HepG2 (cell line): ENCODE measurements around the gene TOM1L2. TPM values are rescaled to one million over a fixed set of nuclear protein-coding genes. Genes with fewer than 3 reads are reported as not detected.

Source experiments
- ATAC-seq: fragments of 200-7000 bp; cut with Tn5 transposase; 3 replicates; pipeline ENCODE4 v1.9.1; 2020; ENCODE audit warnings: mild to moderate bottlenecking, moderate library complexity
- BruUV-seq: library from RNA; stranded (reverse); fragments of 400-500 nt; replicated peaks from 2 replicates; lab custom pipeline; 2021; lab: Mats Ljungman, UMichigan
- CTCF ChIA-PET: fragments of 300-600 bp; formaldehyde crosslinking; extraction: SDS; loops from one replicate; lab custom pipeline; 2021; ENCODE audit warnings: low total read pairs, inconsistent platforms, low intra/inter-chr PET ratio; lab: Yijun Ruan, JAX
- POLR2A ChIA-PET: fragments of 350-600 bp; sonication (Branson Sonifier 250); formaldehyde crosslinking; loops from one replicate; lab custom pipeline; 2020; ENCODE audit warnings: antibody characterized with exemption, inconsistent platforms; lab: Yijun Ruan, JAX
- DNase-seq: peaks from one replicate; pipeline ENCODE4 v3.0.0-alpha.2; 2015; ENCODE audit warnings: low spot score
- FAIRE-seq: peaks from 3 replicates; lab custom pipeline; 2011; peaks lifted over from hg19 to GRCh38; lab: Jason Lieb, UNC
- H2AFZ ChIP-seq: one replicate; pipeline ENCODE4 v1.6.1; 2011; ENCODE audit warnings: low read length, inconsistent platforms
- H3K27ac ChIP-seq: fragments of 300-600 bp; 3 replicates; pipeline ENCODE4 v1.8.0; 2011; ENCODE audit warnings: mixed run types, mild to moderate bottlenecking, mixed read lengths, low read length, inconsistent platforms; ENCODE audit not compliant: insufficient read depth; ENCODE audit errors: extremely low read length
- H3K27me3 ChIP-seq, 2 experiments: fragments of 200-600 bp in 1 of 2; 2 replicates in 1 of 2; 3 replicates in 1 of 2; pipeline versions ENCODE4 v1.6.0 to v1.8.0; 2011; ENCODE audit warnings: low read length in 2 of 2, mild to moderate bottlenecking in 2 of 2, moderate library complexity in 2 of 2, inconsistent platforms in 1 of 2; ENCODE audit not compliant: insufficient read depth in 2 of 2, control insufficient read depth in 1 of 2
- H3K36me3 ChIP-seq, 2 experiments: fragments of 200-600 bp in 1 of 2; replicated peaks in 1 of 2; 2 replicates in 1 of 2; 3 replicates in 1 of 2; pipeline versions ENCODE4 v1.5.1 to v1.8.0; 2011; ENCODE audit warnings: low read length in 2 of 2, inconsistent platforms in 1 of 2; ENCODE audit not compliant: insufficient read depth in 2 of 2, control insufficient read depth in 1 of 2
- H3K4me1 ChIP-seq: 2 replicates; pipeline ENCODE4 v1.5.1; 2012; ENCODE audit warnings: low read length, inconsistent platforms; ENCODE audit not compliant: insufficient read depth
- H3K4me2 ChIP-seq: 2 replicates; pipeline ENCODE4 v1.6.0; 2011; ENCODE audit warnings: low read depth, low read length, inconsistent platforms
- H3K4me3 ChIP-seq, 3 experiments: fragments of 200-600 bp in 1 of 3; sonication (generic), shearing (Covaris generic) in 1 of 3; replicated peaks in 1 of 3; 2 replicates each; pipeline ENCODE4 v1.5.1; 2011 to 2016; ENCODE audit warnings: low read length in 3 of 3, inconsistent platforms in 2 of 3, low read depth in 2 of 3, mild to moderate bottlenecking in 2 of 3, control low read depth in 1 of 3, mixed read lengths in 1 of 3; ENCODE audit not compliant: insufficient read depth in 1 of 3
- H3K79me2 ChIP-seq: one replicate; pipeline ENCODE4 v1.6.1; 2011; ENCODE audit warnings: low read length, inconsistent platforms; ENCODE audit not compliant: insufficient read depth
- H3K9ac ChIP-seq: 2 replicates; pipeline ENCODE4 v1.6.0; 2011; ENCODE audit warnings: mild to moderate bottlenecking, low read depth, low read length, inconsistent platforms; ENCODE audit not compliant: insufficient read depth
- H3K9me3 ChIP-seq: 2 replicates; pipeline ENCODE4 v1.5.1; 2012; ENCODE audit warnings: mild to moderate bottlenecking, low read length
- H4K20me1 ChIP-seq: 2 replicates; pipeline ENCODE4 v1.6.0; 2011; ENCODE audit warnings: inconsistent platforms, mild to moderate bottlenecking, low read length, moderate library complexity; ENCODE audit not compliant: insufficient read depth
- ATF3 ChIP-seq: sonication (generic); formaldehyde crosslinking; IDR thresholded peaks from 2 replicates; pipeline ENCODE4 v1.4.0; 2020; ENCODE audit warnings: missing genetic modification reagents
- ISX ChIP-seq: sonication (generic); formaldehyde crosslinking; conservative IDR thresholded peaks from 2 replicates; pipeline ENCODE4 v1.5.0; 2020; ENCODE audit warnings: missing genetic modification reagents
- KDM1A ChIP-seq: IDR thresholded peaks from 2 replicates; pipeline ENCODE4 v1.6.1; 2016; ENCODE audit warnings: missing compliant biosample characterization
- KMT2A ChIP-seq: sonication (generic); formaldehyde crosslinking; IDR thresholded peaks from 2 replicates; pipeline ENCODE4 v1.4.0; 2020; ENCODE audit warnings: missing genetic modification reagents
- PRMT3 ChIP-seq: sonication (generic); formaldehyde crosslinking; IDR thresholded peaks from 2 replicates; pipeline ENCODE4 v1.8.1; 2022; ENCODE audit warnings: low read depth, mild to moderate bottlenecking, moderate library complexity, missing genetic modification reagents, borderline replicate concordance
- RXRA ChIP-seq: sonication (generic); formaldehyde crosslinking; IDR thresholded peaks from 2 replicates; pipeline ENCODE4 v1.5.1; 2020; ENCODE audit warnings: missing genetic modification reagents
- ZNF33B ChIP-seq: sonication (generic); formaldehyde crosslinking; IDR thresholded peaks from 2 replicates; pipeline ENCODE4 v1.5.1; 2020; ENCODE audit warnings: mild to moderate bottlenecking, missing genetic modification reagents
- ZNF547 ChIP-seq: sonication (generic); formaldehyde crosslinking; IDR thresholded peaks from 2 replicates; pipeline ENCODE4 v1.5.1; 2020; ENCODE audit warnings: mild to moderate bottlenecking, missing genetic modification reagents
- ZNF777 ChIP-seq: sonication (generic); formaldehyde crosslinking; IDR thresholded peaks from 2 replicates; pipeline ENCODE4 v1.4.0; 2020; ENCODE audit warnings: missing genetic modification reagents
- ZNF883 ChIP-seq: sonication (generic); formaldehyde crosslinking; IDR thresholded peaks from 2 replicates; pipeline ENCODE4 v1.5.1; 2020; ENCODE audit warnings: mild to moderate bottlenecking, missing genetic modification reagents; ENCODE audit errors: not compliant biosample characterization
- WGBS: methylation state at CpG from one replicate; pipeline ENCODE4 v1.1.6; 2017; ENCODE audit warnings: low lambda C conversion rate; 5-methylcytosine and 5-hydroxymethylcytosine counted together
- in situ Hi-C: cut with HindIII; loops from 2 replicates; pipeline ENCODE4 v1.10.0; 2017; ENCODE audit warnings: low pct_unique_long_range_greater_than_20kb; ENCODE audit not compliant: extremely low pct_ligation_motif_present
- intact Hi-C: fragments of 100-400 bp; cut with micrococcal nuclease; formaldehyde crosslinking; loops from one replicate; pipeline ENCODE4 v1.10.0; 2022; ENCODE audit not compliant: unreplicated experiment
- polyA plus RNA-seq, 8 experiments: library from polyadenylated mRNA; depleted of rRNA in 3 of 8; stranded (reverse) in 7 of 8; unstranded in 1 of 8; fragments of >200 nt; fragmentation: Illumina TruSeq in 4 of 8; extraction: Trizol in 4 of 8; gene quantifications; 2 replicates each; pipeline versions ENCODE4 v1.2.1 to v1.2.3, GENCODE V29; 2011 to 2016; ENCODE audit warnings: low read depth in 4 of 8, missing spikeins in 1 of 8, mixed read lengths in 1 of 8; ENCODE audit not compliant: insufficient read depth in 1 of 8
- total RNA-seq, 5 experiments: library from RNA; depleted of rRNA; stranded (reverse); fragments of >200 nt; fragmentation: Illumina TruSeq; extraction: Trizol; gene quantifications; 2 replicates each; pipeline ENCODE4 v1.2.3, GENCODE V29; 2016; ENCODE audit warnings: low read depth in 1 of 5

Gene TOM1L2
- total and polyA plus RNA-seq, 2 of the 13 experiments (the other 11 are each of a cell fraction or from before 2014, with no cell fraction given) = 4.7 to 7.4 TPM

GRCh38 chr17:18020971-18021370 lies 48.8 kb upstream of the TOM1L2 start (continued):
- TF ChIP-seq ZNF547 (CRISPR knock-in tag) = no peak
- TF ChIP-seq PRMT3 (CRISPR knock-in tag) = no peak

GRCh38 chr17:18019838-18020154 lies 47.6 kb upstream of the TOM1L2 start:
- ChIA-PET CTCF (no interaction called here), POLR2A (no interaction called here)
- no peak for FAIRE-seq

More at GRCh38 chr17:18019838-18020154, 47.6 kb upstream of the TOM1L2 start:
- in situ Hi-C loops (loop anchor here (25.0 kb wide), 1 partner anchor 93 kb away; the partner anchor contains the start of gene MYO15A), intact Hi-C loops (no loop called here)
- no TSS peak for BruUV-seq
- no peak overlapping the region for H3K4me2 ChIP-seq
- no peaks in the 10 kb centered on the region for H3K27me3 ChIP-seq
- no peak for ATAC-seq
- no peak for TF ChIP-seq KMT2A
- TF ChIP-seq ATF3 (CRISPR knock-in tag) = no peak
- TF ChIP-seq KDM1A (CRISPR knock-in tag) = no peak
- TF ChIP-seq RXRA = no peak
- TF ChIP-seq ZNF777 = no peak
- TF ChIP-seq ZNF33B (CRISPR knock-in tag) = no peak
- no peak for TF ChIP-seq ZNF883 (CRISPR knock-in tag)
- no peak for TF ChIP-seq ISX (CRISPR knock-in tag)
- no peaks in the 10 kb centered on the region for H3K79me2 ChIP-seq
- WGBS = 92% methylated on average over 2 of the region's 2 CpGs
- no peak overlapping the region for H2AFZ ChIP-seq
- H3K36me3 ChIP-seq = peaks cover 0 to 8% of the 10 kb centered on the region in 2 experiments; a peak in 4 of 5 replicates
- peaks cover 30% of the 10 kb centered on the region for H3K4me1 ChIP-seq
- no peak overlapping the region for H3K4me3 ChIP-seq
- no peak overlapping the region for H3K27ac ChIP-seq
- H4K20me1 ChIP-seq = no peaks in the 10 kb centered on the region
- DNase-seq = no peak
- H3K9me3 ChIP-seq = no peaks in the 10 kb centered on the region
- H3K9ac ChIP-seq = no peak overlapping the region
